Colonic mucosa (tissue), 4 donors: ENCODE measurements around the gene DNAAF6. TPM values are rescaled to one million over a fixed set of nuclear protein-coding genes. Genes with fewer than 3 reads are reported as not detected.

ENCODE experiments used
- DNase-seq: peaks from one replicate; pipeline ENCODE4 v3.0.0-alpha.2; 2020
- H3K27ac ChIP-seq: fragments of 200-600 bp; one replicate; pipeline ENCODE4 v1.8.0; 2021
- H3K27me3 ChIP-seq: fragments of 200-600 bp; one replicate; pipeline ENCODE4 v1.8.0; 2021
- H3K36me3 ChIP-seq: fragments of 200-600 bp; one replicate; pipeline ENCODE4 v1.8.0; 2021
- H3K4me1 ChIP-seq: fragments of 200-600 bp; one replicate; pipeline ENCODE4 v1.8.0; 2021; ENCODE audit warnings: mild to moderate bottlenecking
- H3K4me3 ChIP-seq: fragments of 200-600 bp; one replicate; pipeline ENCODE4 v1.8.0; 2021
- H3K9ac ChIP-seq, 2 donors: one replicate each; pipeline ENCODE4 v1.7.0; 2013; ENCODE audit warnings: control low read depth in 2 of 2, low read depth in 2 of 2, low read length in 2 of 2
- H3K9me3 ChIP-seq: fragments of 200-600 bp; one replicate; pipeline ENCODE4 v1.8.0; 2021
- CTCF ChIP-seq: fragments of 200-600 bp; IDR thresholded peaks from one replicate; pipeline ENCODE4 v1.8.0; 2022; ENCODE audit warnings: antibody characterized with exemption, mild to moderate bottlenecking
- intact Hi-C: fragments of 100-400 bp; cut with DNase I; formaldehyde crosslinking; loops from one replicate; pipeline ENCODE4 v1.14.1; 2022
- total RNA-seq, 2 donors: library from RNA; stranded (reverse); fragmentation: NEBNext Ultra II Directional in 1 of 2; extraction: Animal tissue kit (Norgen Biotek cat#: 25700) in 1 of 2; gene quantifications; one replicate each; pipeline ENCODE4 v1.2.1, GENCODE V29; 2021
- donor health status: healthy.
- donor health status: DM: no; HTN: no; CAD: no.
- donor health status: DM: no; HTN: no; CAD: no.

The DNAAF6 gene
- total RNA-seq, 2 donors from 2014 or later: not detected

- Histone ChIP-seq H3K9ac (no peak overlapping the region), H3K27ac (no peak overlapping the region), H3K4me1 (no peaks in the 10 kb centered on the region), H3K36me3 (no peaks in the 10 kb centered on the region), H3K9me3 (no peaks in the 10 kb centered on the region), H3K27me3 (no peaks in the 10 kb centered on the region), H3K4me3 (no peak overlapping the region)
- no peak for TF ChIP-seq CTCF
- DNase-seq: no peak
- intact Hi-C loops: no loop called here
Observed at GRCh38 chrX:107228486-107228819, 22.0 kb downstream of the DNAAF6 start.

DNA sequence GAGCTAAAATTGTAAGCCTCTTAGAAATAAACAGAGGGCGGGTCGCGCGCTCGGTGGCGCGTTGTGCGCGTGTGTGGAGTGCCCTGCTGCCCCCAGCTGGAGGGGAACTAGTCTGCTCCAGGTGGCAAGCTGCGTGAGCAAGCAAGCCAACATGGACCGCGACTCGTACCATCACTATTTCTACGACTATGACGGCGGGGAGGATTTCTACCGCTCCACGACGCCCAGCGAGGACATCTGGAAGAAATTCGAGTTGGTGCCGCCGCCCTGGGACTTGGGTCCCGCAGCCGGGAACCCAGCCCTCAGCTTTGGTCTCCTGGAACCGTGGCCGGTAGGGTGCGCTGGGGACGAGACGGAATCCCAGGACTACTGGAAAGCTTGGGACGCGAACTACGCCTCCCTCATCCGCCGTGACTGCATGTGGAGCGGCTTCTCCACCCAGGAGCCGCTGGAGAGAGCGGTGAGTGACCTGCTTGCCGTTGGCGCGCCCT lies 66.1 kb downstream of the DNAAF6 start:
- H3K27ac ChIP-seq: no peak overlapping the region
- H3K9me3 ChIP-seq: no peaks in the 10 kb centered on the region
- peak; percentile 18 for DNase-seq
- no peak overlapping the region for H3K4me3 ChIP-seq
- H3K9ac ChIP-seq: no peak overlapping the region
- no peaks in the 10 kb centered on the region for H3K4me1 ChIP-seq
- H3K27me3 ChIP-seq: no peaks in the 10 kb centered on the region
- no peak for TF ChIP-seq CTCF
- intact Hi-C loops: no loop called here
- H3K36me3 ChIP-seq: no peaks in the 10 kb centered on the region

- H3K27ac ChIP-seq: no peak overlapping the region
- no peaks in the 10 kb centered on the region for H3K27me3 ChIP-seq
- no peak overlapping the region for H3K9ac ChIP-seq
- no peaks in the 10 kb centered on the region for H3K4me1 ChIP-seq
- H3K4me3 ChIP-seq: no peak overlapping the region
- no peak for DNase-seq
- TF ChIP-seq CTCF: no peak
- no peaks in the 10 kb centered on the region for H3K9me3 ChIP-seq
- no peaks in the 10 kb centered on the region for H3K36me3 ChIP-seq
- intact Hi-C loops: no loop called here
Observed at GRCh38 chrX:107273795-107274194, 67.4 kb downstream of the DNAAF6 start.

DNA sequence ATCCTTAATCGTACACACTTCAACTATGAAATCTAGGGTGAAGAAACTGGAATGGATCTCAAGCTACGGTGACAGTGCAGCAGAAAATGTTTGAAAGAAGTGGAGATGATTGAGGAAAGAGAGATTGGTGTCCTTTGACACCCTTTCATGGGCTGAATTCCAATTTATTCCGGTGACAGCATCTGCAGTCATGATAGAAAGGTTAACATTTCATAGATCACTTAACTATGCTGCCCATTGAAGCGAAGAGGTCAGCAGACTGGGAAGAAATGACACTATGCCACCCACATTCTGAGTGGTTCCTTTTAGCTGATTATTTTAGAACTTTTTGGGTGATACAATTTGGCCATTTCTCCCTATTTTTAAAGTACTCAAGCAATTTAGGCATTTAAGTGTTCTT lies 82.3 kb downstream of the DNAAF6 start:
- no peak for DNase-seq
- H3K36me3 ChIP-seq: no peaks in the 10 kb centered on the region
- H3K27me3 ChIP-seq: no peaks in the 10 kb centered on the region
- H3K9me3 ChIP-seq: no peaks in the 10 kb centered on the region
- intact Hi-C loops: no loop called here
- no peak for TF ChIP-seq CTCF
- H3K4me1 ChIP-seq: no peaks in the 10 kb centered on the region
- H3K4me3 ChIP-seq: no peak overlapping the region
- H3K9ac ChIP-seq: no peak overlapping the region
- no peak overlapping the region for H3K27ac ChIP-seq

DNA sequence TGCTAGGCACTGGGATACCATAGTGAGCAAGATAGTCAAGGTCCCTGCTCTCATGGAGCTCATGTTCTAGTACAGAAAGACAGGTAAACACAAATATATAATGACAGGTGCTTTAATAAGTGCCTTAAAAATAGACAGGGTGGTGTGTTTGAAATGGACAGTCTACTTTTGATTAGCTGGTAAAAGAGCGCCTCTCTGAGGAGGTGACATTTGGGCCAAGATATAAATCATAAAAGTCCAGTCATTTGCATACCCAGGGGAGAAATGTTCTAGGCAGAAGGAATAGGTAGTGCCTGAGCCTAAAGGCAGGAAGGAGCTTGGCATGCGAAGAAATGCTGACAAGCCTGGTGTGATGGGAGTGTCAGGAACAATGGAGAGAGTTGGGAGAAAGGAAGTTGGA lies 83.6 kb downstream of the DNAAF6 start:
- Histone ChIP-seq H3K4me3 (no peak overlapping the region), H3K4me1 (no peaks in the 10 kb centered on the region)
- TF ChIP-seq CTCF: no peak

GRCh38 chrX:107293056-107293455 lies 86.6 kb downstream of the DNAAF6 start:
- Histone ChIP-seq H3K4me3 (no peak overlapping the region), H3K27me3 (no peaks in the 10 kb centered on the region), H3K27ac (no peak overlapping the region), H3K36me3 (no peaks in the 10 kb centered on the region), H3K9ac (no peak overlapping the region), H3K4me1 (no peaks in the 10 kb centered on the region), H3K9me3 (no peaks in the 10 kb centered on the region)
- DNase-seq: no peak
- TF ChIP-seq CTCF: no peak
- intact Hi-C loops: no loop called here

More for the DNA sequence above, 83.6 kb downstream of the DNAAF6 start:
- H3K27me3 ChIP-seq: no peaks in the 10 kb centered on the region
- no peak overlapping the region for H3K9ac ChIP-seq
- H3K27ac ChIP-seq: no peak overlapping the region
- DNase-seq: no peak
- no peaks in the 10 kb centered on the region for H3K9me3 ChIP-seq
- no peaks in the 10 kb centered on the region for H3K36me3 ChIP-seq
- intact Hi-C loops: no loop called here
